K562 (cell line): ENCODE results near the gene TBX10. TPM values are rescaled to one million over a fixed set of nuclear protein-coding genes. Genes with fewer than 3 reads are reported as not detected.

Experiments used
- ARID4B ChIP-seq: sonication (generic); formaldehyde crosslinking; IDR thresholded peaks from 2 replicates; pipeline ENCODE4 v1.8.0; 2022; ENCODE audit warnings: mild to moderate bottlenecking, missing genetic modification reagents
- ATF3 ChIP-seq, 2 experiments: fragments of 450-650 bp in 1 of 2; sonication (generic) in 1 of 2; formaldehyde crosslinking in 1 of 2; IDR thresholded peaks in 1 of 2; conservative IDR thresholded peaks in 1 of 2; 2 replicates each; pipeline versions ENCODE4 v1.6.1 to v1.8.1; 2016 to 2023; ENCODE audit warnings: mild to moderate bottlenecking in 2 of 2, moderate library complexity in 2 of 2, inconsistent platforms in 1 of 2, missing genetic modification reagents in 1 of 2
- ELK1 ChIP-seq: sonication (generic); formaldehyde crosslinking; IDR thresholded peaks from 2 replicates; pipeline ENCODE4 v1.8.1; 2022; ENCODE audit warnings: missing genetic modification reagents
- EZH2 ChIP-seq: IDR thresholded peaks from 2 replicates; pipeline ENCODE4 v1.6.1; 2012; ENCODE audit warnings: low read depth, mild to moderate bottlenecking, inconsistent platforms, low read length, borderline replicate concordance
- MAFK ChIP-seq: IDR thresholded peaks from 2 replicates; pipeline ENCODE4 v1.6.1; 2011; ENCODE audit warnings: low read length, improper control_type of control experiment
- MBD1 ChIP-seq: fragments of 250-450 bp; sonication (Bioruptor Pico); IDR thresholded peaks from 2 replicates; pipeline ENCODE4 v1.8.0; 2022; ENCODE audit warnings: inconsistent platforms
- MCM7 ChIP-seq, 2 experiments: fragments of 450-650 bp; IDR thresholded peaks; 2 replicates each; pipeline ENCODE4 v1.6.1; 2016 to 2018
- NFE2 ChIP-seq: IDR thresholded peaks from 2 replicates; pipeline ENCODE4 v1.6.1; 2014; ENCODE audit warnings: antibody characterized with exemption, low read depth
- NR0B1 ChIP-seq: fragments of 450-650 bp; IDR thresholded peaks from one replicate; pipeline ENCODE4 v1.6.1; 2018; ENCODE audit warnings: mild to moderate bottlenecking, moderate library complexity; ENCODE audit not compliant: partially characterized antibody
- NR2C1 ChIP-seq, 2 experiments: fragments of 450-650 bp; IDR thresholded peaks; 2 replicates each; pipeline ENCODE4 v1.6.1; 2017; ENCODE audit warnings: mild to moderate bottlenecking in 2 of 2, antibody characterized with exemption in 1 of 2, inconsistent platforms in 1 of 2, missing compliant biosample characterization in 1 of 2, missing genetic modification characterization in 1 of 2
- POLR2B ChIP-seq: fragments of 450-650 bp; IDR thresholded peaks from 2 replicates; pipeline ENCODE4 v1.6.1; 2018; ENCODE audit warnings: low read depth; ENCODE audit not compliant: partially characterized antibody
- POLR2H ChIP-seq: IDR thresholded peaks from 2 replicates; pipeline ENCODE4 v1.6.1; 2016; ENCODE audit warnings: missing genetic modification characterization, low read depth, mild to moderate bottlenecking, control low read depth, missing compliant biosample characterization, moderate library complexity
- PPARD ChIP-seq: fragments of 250-450 bp; sonication (Bioruptor Pico); IDR thresholded peaks from 2 replicates; pipeline ENCODE4 v1.8.0; 2022; ENCODE audit warnings: inconsistent platforms, mild to moderate bottlenecking, moderate library complexity
- SMAD2 ChIP-seq: fragments of 150-350 bp; IDR thresholded peaks from 2 replicates; pipeline ENCODE4 v1.6.1; 2014; ENCODE audit warnings: low read depth, mild to moderate bottlenecking, low read length
- SMAD3 ChIP-seq: fragments of 450-650 bp; formaldehyde crosslinking; conservative IDR thresholded peaks from 2 replicates; pipeline ENCODE4 v1.4.0; 2020; ENCODE audit warnings: mild to moderate bottlenecking
- TOE1 ChIP-seq, 2 experiments: fragments of 450-650 bp in 1 of 2; sonication (generic) in 1 of 2; formaldehyde crosslinking in 1 of 2; IDR thresholded peaks; 2 replicates each; pipeline versions ENCODE4 v1.7.1 to v1.8.0; 2016 to 2022; ENCODE audit warnings: borderline replicate concordance in 2 of 2, mild to moderate bottlenecking in 2 of 2, antibody characterized with exemption in 1 of 2, inconsistent platforms in 1 of 2, low read depth in 1 of 2, missing genetic modification reagents in 1 of 2, moderate library complexity in 1 of 2
- ZNF143 ChIP-seq: sonication (generic); formaldehyde crosslinking; IDR thresholded peaks from 2 replicates; pipeline ENCODE4 v1.9.0; 2022; ENCODE audit warnings: mild to moderate bottlenecking, missing genetic modification reagents
- polyA plus RNA-seq, 8 experiments: library from polyadenylated mRNA; depleted of rRNA in 4 of 8; stranded (reverse) in 5 of 8; unstranded in 3 of 8; fragments of >200 nt; fragmentation: Nextera tagmentation in 2 of 8; fragmentation: Illumina TruSeq in 1 of 8; extraction: Ambion mirVana in 2 of 8; extraction: Trizol in 1 of 8; gene quantifications; 2 replicates each; pipeline versions ENCODE4 v1.2.1 to v1.2.3, GENCODE V29; 2011 to 2014; ENCODE audit warnings: inconsistent platforms in 1 of 8, missing spikeins in 1 of 8
- total RNA-seq, 7 experiments: library from RNA; depleted of rRNA in 6 of 7; stranded (reverse); fragments of >200 nt in 6 of 7; fragmentation: Illumina TruSeq in 2 of 7; extraction: Trizol in 2 of 7; gene quantifications; 2 replicates each; pipeline versions ENCODE4 v1.2.1 to v1.2.3, GENCODE V29; 2011 to 2021; ENCODE audit warnings: low replicate concordance in 1 of 7

Gene TBX10
- total and polyA plus RNA-seq, 9 of the 15 experiments (the other 6 are each of a cell fraction or from before 2014, with no cell fraction given), result not detected

- TF ChIP-seq ATF3 (IDR thresholded peaks at IDR 0.05) (peak; percentile 25; the same call in 1 of the 2 replicates), ATF3 (CRISPR knock-in tag; conservative IDR thresholded peaks at IDR 0.05) (no peak), NFE2 (peak; percentile 93), ARID4B (CRISPR knock-in tag) (no peak), TOE1 (IDR thresholded peaks at IDR 0.05; ENCODE audit: borderline replicate concordance) (no peak), TOE1 (CRISPR knock-in tag; IDR thresholded peaks at IDR 0.05; ENCODE audit: borderline replicate concordance, low read depth) (no peak), MBD1 (CRISPR knock-in tag) (no peak), POLR2H (no peak), SMAD3 (CRISPR knock-in tag) (no peak), PPARD (CRISPR knock-in tag) (no peak), MAFK (peak; percentile 26; the same call in 1 of the 2 replicates), NR2C1 (IDR thresholded peaks at IDR 0.05) (no peak), NR2C1 (tag; IDR thresholded peaks at IDR 0.05) (no peak), ELK1 (CRISPR knock-in tag) (no peak), POLR2B (no peak), MCM7 (IDR thresholded peaks at IDR 0.05) (no peak), SMAD2 (no peak), NR0B1 (no peak), ZNF143 (CRISPR knock-in tag) (no peak), EZH2 (no peak)
These were observed 16.8 kb upstream of the TBX10 start (continued) for GRCh38 chr11:67656278-67656922.
